ENCODE results near the gene CALN1. TPM values are rescaled to one million over a fixed set of nuclear protein-coding genes. Genes with fewer than 3 reads are reported as not detected.

The CALN1 gene
- total and polyA plus RNA-seq, 2 experiments from 2014 or later, result 7.6 to 14.5 TPM

DNA sequence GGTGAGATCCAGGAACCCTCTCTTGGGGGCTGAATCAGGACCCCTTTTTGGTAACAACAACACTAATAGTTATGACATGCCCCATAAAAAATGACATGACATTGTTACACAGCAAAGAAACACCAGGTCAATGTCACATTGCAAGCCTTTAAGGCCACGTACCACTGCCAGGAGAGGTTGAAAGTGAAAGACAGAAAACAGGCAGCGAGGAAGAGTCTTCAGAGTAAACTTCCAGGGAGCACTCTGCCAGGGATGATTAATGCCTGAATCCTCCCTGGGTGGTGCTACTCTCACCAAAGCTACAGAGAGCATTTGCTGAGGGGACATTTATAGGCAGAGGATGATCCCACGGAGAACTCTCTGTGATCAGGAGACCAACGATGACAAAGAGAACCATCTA, 551.6 kb downstream of the CALN1 start:
- no peaks in the 10 kb centered on the region for H3K36me3 ChIP-seq (ENCODE audit: insufficient read depth)
- H3K27me3 ChIP-seq (ENCODE audit: insufficient read depth), result no peaks in the 10 kb centered on the region
- no peaks in the 10 kb centered on the region for H3K4me1 ChIP-seq (ENCODE audit: insufficient read depth)
- no peaks in the 10 kb centered on the region for H4K20me1 ChIP-seq (replicated peaks; ENCODE audit: insufficient read depth)
- ATAC-seq, result no peak
- no peak overlapping the region for H2AFZ ChIP-seq
- H3K4me3 ChIP-seq, result no peak overlapping the region
- Mint-ChIP-seq H3K4me1 (no peaks in the 10 kb centered on the region), H3K36me3 (ENCODE audit: low read depth) (peaks cover 3% of the 10 kb centered on the region; the same call in 1 of the 3 replicates), H3K4me3 (no peak overlapping the region), H3K27ac (no peak overlapping the region), H3K9me3 (peaks cover 3% of the 10 kb centered on the region; the same call in 2 of the 3 replicates), H3K27me3 (ENCODE audit: insufficient read depth, low read depth, poor library complexity) (peaks cover 2% of the 10 kb centered on the region)
- no peaks in the 10 kb centered on the region for H3F3A ChIP-seq (replicated peaks; ENCODE audit: low read depth)
- TF ChIP-seq ZNF462 (CRISPR knock-in tag; IDR thresholded peaks at IDR 0.05) (no peak), CTCF (conservative IDR thresholded peaks at IDR 0.05; ENCODE audit: low read depth in 2 of 2) (no peak), EZH2 (IDR thresholded peaks at IDR 0.05; ENCODE audit: low read depth, unreplicated experiment) (no peak), POLR2AphosphoS5 (IDR thresholded peaks at IDR 0.05; ENCODE audit: low read depth) (no peak), ZNF331 (CRISPR knock-in tag; IDR thresholded peaks at IDR 0.05; ENCODE audit: low read depth) (no peak), ZNF114 (CRISPR knock-in tag; IDR thresholded peaks at IDR 0.05) (no peak)
- TF ChIP-seq, protein P1, sequence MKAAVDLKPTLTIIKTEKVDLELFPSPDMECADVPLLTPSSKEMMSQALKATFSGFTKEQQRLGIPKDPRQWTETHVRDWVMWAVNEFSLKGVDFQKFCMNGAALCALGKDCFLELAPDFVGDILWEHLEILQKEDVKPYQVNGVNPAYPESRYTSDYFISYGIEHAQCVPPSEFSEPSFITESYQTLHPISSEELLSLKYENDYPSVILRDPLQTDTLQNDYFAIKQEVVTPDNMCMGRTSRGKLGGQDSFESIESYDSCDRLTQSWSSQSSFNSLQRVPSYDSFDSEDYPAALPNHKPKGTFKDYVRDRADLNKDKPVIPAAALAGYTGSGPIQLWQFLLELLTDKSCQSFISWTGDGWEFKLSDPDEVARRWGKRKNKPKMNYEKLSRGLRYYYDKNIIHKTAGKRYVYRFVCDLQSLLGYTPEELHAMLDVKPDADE (IDR thresholded peaks at IDR 0.05), result no peak
- TF ChIP-seq, protein P2, sequence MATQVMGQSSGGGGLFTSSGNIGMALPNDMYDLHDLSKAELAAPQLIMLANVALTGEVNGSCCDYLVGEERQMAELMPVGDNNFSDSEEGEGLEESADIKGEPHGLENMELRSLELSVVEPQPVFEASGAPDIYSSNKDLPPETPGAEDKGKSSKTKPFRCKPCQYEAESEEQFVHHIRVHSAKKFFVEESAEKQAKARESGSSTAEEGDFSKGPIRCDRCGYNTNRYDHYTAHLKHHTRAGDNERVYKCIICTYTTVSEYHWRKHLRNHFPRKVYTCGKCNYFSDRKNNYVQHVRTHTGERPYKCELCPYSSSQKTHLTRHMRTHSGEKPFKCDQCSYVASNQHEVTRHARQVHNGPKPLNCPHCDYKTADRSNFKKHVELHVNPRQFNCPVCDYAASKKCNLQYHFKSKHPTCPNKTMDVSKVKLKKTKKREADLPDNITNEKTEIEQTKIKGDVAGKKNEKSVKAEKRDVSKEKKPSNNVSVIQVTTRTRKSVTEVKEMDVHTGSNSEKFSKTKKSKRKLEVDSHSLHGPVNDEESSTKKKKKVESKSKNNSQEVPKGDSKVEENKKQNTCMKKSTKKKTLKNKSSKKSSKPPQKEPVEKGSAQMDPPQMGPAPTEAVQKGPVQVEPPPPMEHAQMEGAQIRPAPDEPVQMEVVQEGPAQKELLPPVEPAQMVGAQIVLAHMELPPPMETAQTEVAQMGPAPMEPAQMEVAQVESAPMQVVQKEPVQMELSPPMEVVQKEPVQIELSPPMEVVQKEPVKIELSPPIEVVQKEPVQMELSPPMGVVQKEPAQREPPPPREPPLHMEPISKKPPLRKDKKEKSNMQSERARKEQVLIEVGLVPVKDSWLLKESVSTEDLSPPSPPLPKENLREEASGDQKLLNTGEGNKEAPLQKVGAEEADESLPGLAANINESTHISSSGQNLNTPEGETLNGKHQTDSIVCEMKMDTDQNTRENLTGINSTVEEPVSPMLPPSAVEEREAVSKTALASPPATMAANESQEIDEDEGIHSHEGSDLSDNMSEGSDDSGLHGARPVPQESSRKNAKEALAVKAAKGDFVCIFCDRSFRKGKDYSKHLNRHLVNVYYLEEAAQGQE (IDR thresholded peaks at IDR 0.05; ENCODE audit: unreplicated experiment), result no peak
- H3K79me2 ChIP-seq (replicated peaks; ENCODE audit: insufficient read depth), result no peaks in the 10 kb centered on the region
- no peak overlapping the region for H3K27ac ChIP-seq (ENCODE audit: low read depth)
- DNase-seq (ENCODE audit: low spot score), result no peak
- H3K4me2 ChIP-seq, result no peak overlapping the region
- H3K9me2 ChIP-seq (ENCODE audit: insufficient read depth), result no peaks in the 10 kb centered on the region; the same call in 1 of the 2 replicates

All from GM23338 (cell line).